Epidermal melanocyte (primary cell): Measurements from ENCODE around the gene DVL2.
"Not testable (repeated sequence)": the region's sequence is repeated elsewhere in the genome, so short reads cannot be mapped to it uniquely, and the experiment has no call there.

Experiments
- DNase-seq: peaks from one replicate; pipeline ENCODE4 v3.0.0; 2011; ENCODE audit warnings: low spot score; ENCODE audit not compliant: insufficient read length

Gene DVL2

GRCh38 chr17:7204336-7204735 lies 30.0 kb downstream of the DVL2 start:
- no peak for DNase-seq

GRCh38 chr17:7203391-7203790 lies 30.9 kb downstream of the DVL2 start:
- no peak for DNase-seq

GRCh38 chr17:7196651-7197401 lies 37.5 kb downstream of the DVL2 start:
- no peak for DNase-seq

- DNase-seq, result no peak
These were observed 38.3 kb downstream of the DVL2 start for GRCh38 chr17:7195971-7196370.

- no peak for DNase-seq
These were observed 41.9 kb downstream of the DVL2 start for GRCh38 chr17:7192271-7192937.

GRCh38 chr17:7191571-7192270 lies 42.6 kb downstream of the DVL2 start:
- DNase-seq, result peak; percentile 56

- DNase-seq, result no peak
These were observed 43.2 kb downstream of the DVL2 start for GRCh38 chr17:7191069-7191468.

GRCh38 chr17:7190276-7190917 lies 43.9 kb downstream of the DVL2 start:
- no peak for DNase-seq

GRCh38 chr17:7186241-7186640 lies 48.1 kb downstream of the DVL2 start:
- no peak for DNase-seq

GRCh38 chr17:7184647-7185046 lies 49.7 kb downstream of the DVL2 start:
- DNase-seq, result no peak

- DNase-seq, result peak; percentile 7
These were observed 50.2 kb downstream of the DVL2 start for GRCh38 chr17:7184091-7184488.

- peak; percentile 14 for DNase-seq
These were observed 50.8 kb downstream of the DVL2 start for GRCh38 chr17:7183433-7184090.

- DNase-seq, result not testable (repeated sequence)
These were observed 52.2 kb downstream of the DVL2 start for GRCh38 chr17:7182101-7182500.

- peak; percentile 10 for DNase-seq
These were observed 54.7 kb downstream of the DVL2 start, which contains the start of gene ASGR1 for GRCh38 chr17:7179317-7180254. ASGR1 (minus strand) TSS chr17:7179370; CDS start chr17:7178563, 807 bp downstream.

- DNase-seq, result no peak
These were observed 55.4 kb downstream of the DVL2 start for GRCh38 chr17:7178973-7179316.

GRCh38 chr17:7177954-7178477 lies 56.3 kb downstream of the DVL2 start:
- DNase-seq, result peak; percentile 6

GRCh38 chr17:7177191-7177953 lies 56.9 kb downstream of the DVL2 start:
- DNase-seq, result peak; percentile 86

- peak; percentile 15 for DNase-seq
These were observed 57.5 kb downstream of the DVL2 start for GRCh38 chr17:7176841-7177190.

GRCh38 chr17:7176107-7176840 lies 58.0 kb downstream of the DVL2 start:
- DNase-seq, result no peak
